Fibroblast of villous mesenchyme (primary cell): ENCODE data around the gene ENTPD7. TPM values are rescaled to one million over a fixed set of nuclear protein-coding genes. Genes with fewer than 3 reads are reported as not detected.

ENCODE experiments used
- DNase-seq: peaks from one replicate; pipeline ENCODE4 v3.0.0-alpha.2; 2010; ENCODE audit warnings: low read depth
- H3K4me3 ChIP-seq: 2 replicates; pipeline ENCODE4 v1.5.1; 2011; ENCODE audit warnings: low read depth, mild to moderate bottlenecking, low read length
- CTCF ChIP-seq: IDR thresholded peaks from 2 replicates; pipeline ENCODE4 v1.5.1; 2012; ENCODE audit warnings: low read depth, mild to moderate bottlenecking, low read length; ENCODE audit not compliant: insufficient read depth
- total RNA-seq: library from RNA; depleted of rRNA; stranded (reverse); fragments of >200 nt; gene quantifications from 2 replicates; pipeline ENCODE4 v1.2.3, GENCODE V29; 2012

ENTPD7 gene
- total RNA-seq, 1 donor, result 48.4 TPM

- DNase-seq, result peak; percentile 20
- no peak for TF ChIP-seq CTCF
- peak overlapping the region; percentile 17 for H3K4me3 ChIP-seq
Observed at GRCh38 chr10:99660662-99661376, 1.5 kb downstream of the ENTPD7 start.

- peak overlapping the region; percentile 17 for H3K4me3 ChIP-seq
- TF ChIP-seq CTCF, result no peak
- DNase-seq, result peak; percentile 89
Observed at GRCh38 chr10:99661377-99661763, 2.1 kb downstream of the ENTPD7 start.

- no peak for DNase-seq
- no peak overlapping the region for H3K4me3 ChIP-seq
- no peak for TF ChIP-seq CTCF
Observed at GRCh38 chr10:99665304-99665703, 6.0 kb downstream of the ENTPD7 start.

- peak; percentile 69 for DNase-seq
- H3K4me3 ChIP-seq, result no peak overlapping the region
- no peak for TF ChIP-seq CTCF
Observed at GRCh38 chr10:99667108-99667751, 7.9 kb downstream of the ENTPD7 start.

- no peak for TF ChIP-seq CTCF
- no peak for DNase-seq
- no peak overlapping the region for H3K4me3 ChIP-seq
Observed at GRCh38 chr10:99671386-99671785, 12.1 kb downstream of the ENTPD7 start.

GRCh38 chr10:99672884-99673283 is 13.6 kb downstream of the ENTPD7 start:
- DNase-seq, result no peak
- no peak for TF ChIP-seq CTCF
- H3K4me3 ChIP-seq, result no peak overlapping the region
